Neural cell (in vitro differentiated cells): ENCODE results near the gene CERS1. TPM values are rescaled to one million over a fixed set of nuclear protein-coding genes. Genes with fewer than 3 reads are reported as not detected.

ENCODE experiments used
- H2AFZ ChIP-seq: fragments of 200-600, 300-800 bp; sonication (generic), shearing (Covaris generic); 2 replicates; pipeline ENCODE4 v1.6.0; 2014; ENCODE audit warnings: low read depth, mild to moderate bottlenecking, antibody characterized with exemption, low read length, moderate library complexity
- H3F3A ChIP-seq: fragments of 200-600 bp; shearing (Covaris generic); 2 replicates; pipeline ENCODE4 v1.6.1; 2016; ENCODE audit warnings: mild to moderate bottlenecking, moderate library complexity, mixed read lengths, antibody characterized with exemption, low read length; ENCODE audit not compliant: insufficient read depth, poor library complexity, severe bottlenecking
- H3K27ac ChIP-seq: fragments of 200-600, 300-800 bp; sonication (generic), shearing (Covaris generic); 2 replicates; pipeline ENCODE4 v1.5.1; 2014; ENCODE audit warnings: mild to moderate bottlenecking, low read length, moderate library complexity
- H3K27me3 ChIP-seq: fragments of 300-800, 200-600 bp; sonication (generic), shearing (Covaris generic); 2 replicates; pipeline ENCODE4 v1.6.0; 2014; ENCODE audit warnings: mild to moderate bottlenecking, low read depth, low read length, moderate library complexity; ENCODE audit not compliant: insufficient read depth
- H3K36me3 ChIP-seq: fragments of 300-800, 200-600 bp; sonication (generic), shearing (Covaris generic); 2 replicates; pipeline ENCODE4 v1.5.1; 2014; ENCODE audit warnings: mild to moderate bottlenecking, antibody characterized with exemption, low read length, moderate library complexity; ENCODE audit not compliant: insufficient read depth
- H3K4me2 ChIP-seq: fragments of 300-800, 200-600 bp; sonication (generic), shearing (Covaris generic); 2 replicates; pipeline ENCODE4 v1.6.0; 2014; ENCODE audit warnings: mild to moderate bottlenecking, low read length
- H3K4me3 ChIP-seq: fragments of 300-800, 200-600 bp; sonication (generic), shearing (Covaris generic); 2 replicates; pipeline ENCODE4 v1.5.1; 2014; ENCODE audit warnings: mild to moderate bottlenecking, low read length, moderate library complexity
- H3K79me2 ChIP-seq: fragments of 200-600 bp; shearing (Covaris generic); replicated peaks from 2 replicates; pipeline ENCODE4 v1.6.0; 2014; ENCODE audit warnings: mild to moderate bottlenecking, low read length, moderate library complexity; ENCODE audit not compliant: insufficient read depth
- H3K9ac ChIP-seq: fragments of 300-800, 200-600 bp; sonication (generic), shearing (Covaris generic); 2 replicates; pipeline ENCODE4 v1.6.1; 2016; ENCODE audit warnings: mild to moderate bottlenecking, low read length, mixed read lengths
- H3K9me2 ChIP-seq: fragments of 200-600 bp; shearing (Covaris generic); 2 replicates; pipeline ENCODE4 v1.6.1; 2016; ENCODE audit warnings: mild to moderate bottlenecking, low read length, mixed read lengths; ENCODE audit not compliant: insufficient read depth
- H3K9me3 ChIP-seq: fragments of 200-600, 300-800 bp; sonication (generic), shearing (Covaris generic); 2 replicates; pipeline ENCODE4 v1.6.1; 2016; ENCODE audit warnings: mild to moderate bottlenecking, mixed run types, low read length, moderate library complexity, mixed read lengths
- H4K20me1 ChIP-seq: fragments of 200-600 bp; shearing (Covaris generic); 2 replicates; pipeline ENCODE4 v1.6.1; 2016; ENCODE audit warnings: mild to moderate bottlenecking, mixed run types; ENCODE audit not compliant: insufficient read depth
- CTCF ChIP-seq: fragments of 450-650 bp; IDR thresholded peaks from 2 replicates; pipeline ENCODE4 v1.5.1; 2014; ENCODE audit warnings: antibody characterized with exemption, mild to moderate bottlenecking, moderate library complexity; ENCODE audit not compliant: poor library complexity, severe bottlenecking
- EP300 ChIP-seq: fragments of 450-650 bp; conservative IDR thresholded peaks from 2 replicates; pipeline ENCODE4 v1.6.1; 2014; ENCODE audit warnings: antibody characterized with exemption, mild to moderate bottlenecking, moderate library complexity; ENCODE audit not compliant: poor library complexity, severe bottlenecking
- EZH2 ChIP-seq: fragments of 200-600, 300-800 bp; shearing (Covaris generic), sonication (generic); IDR thresholded peaks from 2 replicates; pipeline ENCODE4 v1.6.1; 2014; ENCODE audit warnings: antibody characterized with exemption, low read length, borderline replicate concordance, mild to moderate bottlenecking; ENCODE audit not compliant: insufficient read depth, poor library complexity, severe bottlenecking
- MXI1 ChIP-seq: fragments of 450-650 bp; conservative IDR thresholded peaks from 2 replicates; pipeline ENCODE4 v1.6.1; 2014; ENCODE audit warnings: antibody characterized with exemption, mild to moderate bottlenecking; ENCODE audit not compliant: poor library complexity, severe bottlenecking
- POLR2AphosphoS5 ChIP-seq: IDR thresholded peaks from 2 replicates; pipeline ENCODE4 v1.6.1; 2012
- RAD21 ChIP-seq: fragments of 450-650 bp; conservative IDR thresholded peaks from 2 replicates; pipeline ENCODE4 v1.6.1; 2014; ENCODE audit warnings: antibody characterized with exemption, mild to moderate bottlenecking, moderate library complexity
- REST ChIP-seq: IDR thresholded peaks from 2 replicates; pipeline ENCODE4 v1.6.1; 2012; ENCODE audit warnings: borderline replicate concordance
- SMC3 ChIP-seq: fragments of 450-650 bp; conservative IDR thresholded peaks from 2 replicates; pipeline ENCODE4 v1.6.1; 2014; ENCODE audit warnings: antibody characterized with exemption, mild to moderate bottlenecking, moderate library complexity; ENCODE audit not compliant: poor library complexity
- TAF1 ChIP-seq: IDR thresholded peaks from 2 replicates; pipeline ENCODE4 v1.6.1; 2012; ENCODE audit warnings: low read depth
- polyA plus RNA-seq: library from polyadenylated mRNA; depleted of rRNA; stranded (reverse); fragments of >200 nt; gene quantifications from 2 replicates; pipeline ENCODE4 v1.2.3, GENCODE V29; 2014

Gene CERS1
- polyA plus RNA-seq, 1 donor from 2014 or later = 19.1 TPM

GRCh38 chr19:18860302-18860700 lies 35.7 kb downstream of the CERS1 start:
- Histone ChIP-seq H3F3A (no peaks in the 10 kb centered on the region), H3K4me2 (no peak overlapping the region), H2AFZ (no peak overlapping the region), H3K9me2 (no peaks in the 10 kb centered on the region), H3K9me3 (no peaks in the 10 kb centered on the region), H3K4me3 (no peak overlapping the region), H3K36me3 (no peaks in the 10 kb centered on the region), H3K27me3 (no peaks in the 10 kb centered on the region), H3K9ac (no peak overlapping the region), H4K20me1 (no peaks in the 10 kb centered on the region), H3K79me2 (no peaks in the 10 kb centered on the region), H3K27ac (no peak overlapping the region)
- TF ChIP-seq SMC3 = no peak
- no peak for TF ChIP-seq REST
- no peak for TF ChIP-seq POLR2AphosphoS5
- TF ChIP-seq TAF1 = no peak
- no peak for TF ChIP-seq EZH2
- no peak for TF ChIP-seq EP300
- no peak for TF ChIP-seq CTCF
- no peak for TF ChIP-seq RAD21
- TF ChIP-seq MXI1 = no peak

- H3K9me2 ChIP-seq = no peaks in the 10 kb centered on the region
- no peaks in the 10 kb centered on the region for H3F3A ChIP-seq
- TF ChIP-seq RAD21 = no peak
- no peak for TF ChIP-seq SMC3
- TF ChIP-seq MXI1 = no peak
- TF ChIP-seq POLR2AphosphoS5 = no peak
- no peak for TF ChIP-seq CTCF
- no peak for TF ChIP-seq EP300
- no peak for TF ChIP-seq TAF1
- no peak for TF ChIP-seq REST
- no peaks in the 10 kb centered on the region for H3K9me3 ChIP-seq
- no peak overlapping the region for H3K9ac ChIP-seq
- H3K36me3 ChIP-seq = no peaks in the 10 kb centered on the region
- no peaks in the 10 kb centered on the region for H3K79me2 ChIP-seq
- H3K4me3 ChIP-seq = no peak overlapping the region
- H3K4me2 ChIP-seq = no peak overlapping the region
- no peak overlapping the region for H2AFZ ChIP-seq
- no peaks in the 10 kb centered on the region for H4K20me1 ChIP-seq
- H3K27me3 ChIP-seq = no peaks in the 10 kb centered on the region
- H3K27ac ChIP-seq = no peak overlapping the region
These were observed 36.2 kb downstream of the CERS1 start for GRCh38 chr19:18859676-18860301.
